GM21367 (cell line): Measurements from ENCODE around the gene ST8SIA6.

Experiments used
- ATAC-seq: cut with Tn5 transposase; IDR thresholded peaks from one replicate; pipeline ENCODE4 v1.9.1; 2021; ENCODE audit not compliant: unreplicated experiment

Gene ST8SIA6

GRCh38 chr10:17276756-17277424 is 177.5 kb downstream of the ST8SIA6 start:
- no peak for ATAC-seq

GRCh38 chr10:17273403-17273802 is 181.0 kb downstream of the ST8SIA6 start:
- no peak for ATAC-seq

GRCh38 chr10:17272648-17273047 is 181.7 kb downstream of the ST8SIA6 start:
- no peak for ATAC-seq
